ENCODE measurements around the gene KAT6B. TPM values are rescaled to one million over a fixed set of nuclear protein-coding genes. Genes with fewer than 3 reads are reported as not detected.

Gene KAT6B
- total and polyA plus RNA-seq, 2 experiments from 2014 or later: 32.0 to 43.9 TPM

DNA sequence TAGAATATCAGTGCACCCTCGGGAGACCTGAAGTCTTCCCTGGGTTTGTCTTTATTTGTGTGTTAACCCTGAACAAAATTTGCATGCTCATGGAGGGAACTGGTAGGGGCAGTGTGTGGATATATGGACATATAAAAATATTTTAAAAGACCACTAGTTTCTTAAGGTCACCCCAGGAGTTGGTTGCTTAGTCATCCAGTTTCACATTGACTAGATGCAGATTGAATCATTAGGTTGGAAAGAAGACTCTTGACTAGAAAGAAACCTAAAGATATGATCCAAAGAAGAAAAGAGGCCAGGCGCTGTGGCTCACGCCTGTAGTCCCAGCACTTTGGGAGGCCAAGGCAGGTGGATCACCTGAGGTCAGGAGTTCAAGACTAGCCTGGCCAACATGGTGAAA, 137.1 kb downstream of the KAT6B start:
- TF ChIP-seq, protein P1, sequence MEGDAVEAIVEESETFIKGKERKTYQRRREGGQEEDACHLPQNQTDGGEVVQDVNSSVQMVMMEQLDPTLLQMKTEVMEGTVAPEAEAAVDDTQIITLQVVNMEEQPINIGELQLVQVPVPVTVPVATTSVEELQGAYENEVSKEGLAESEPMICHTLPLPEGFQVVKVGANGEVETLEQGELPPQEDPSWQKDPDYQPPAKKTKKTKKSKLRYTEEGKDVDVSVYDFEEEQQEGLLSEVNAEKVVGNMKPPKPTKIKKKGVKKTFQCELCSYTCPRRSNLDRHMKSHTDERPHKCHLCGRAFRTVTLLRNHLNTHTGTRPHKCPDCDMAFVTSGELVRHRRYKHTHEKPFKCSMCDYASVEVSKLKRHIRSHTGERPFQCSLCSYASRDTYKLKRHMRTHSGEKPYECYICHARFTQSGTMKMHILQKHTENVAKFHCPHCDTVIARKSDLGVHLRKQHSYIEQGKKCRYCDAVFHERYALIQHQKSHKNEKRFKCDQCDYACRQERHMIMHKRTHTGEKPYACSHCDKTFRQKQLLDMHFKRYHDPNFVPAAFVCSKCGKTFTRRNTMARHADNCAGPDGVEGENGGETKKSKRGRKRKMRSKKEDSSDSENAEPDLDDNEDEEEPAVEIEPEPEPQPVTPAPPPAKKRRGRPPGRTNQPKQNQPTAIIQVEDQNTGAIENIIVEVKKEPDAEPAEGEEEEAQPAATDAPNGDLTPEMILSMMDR (IDR thresholded peaks at IDR 0.05; ENCODE audit: low read depth, low read length): no peak

GRCh38 chr10:74967911-74968666, 141.7 kb downstream of the KAT6B start:
- Histone ChIP-seq H3K9me3 (ENCODE audit: low read depth) (no peaks in the 10 kb centered on the region), H3K4me3 (no peak overlapping the region), H3K36me3 (no peaks in the 10 kb centered on the region), H3K27ac (no peak overlapping the region), H3K4me1 (ENCODE audit: low read depth) (peaks cover 6% of the 10 kb centered on the region), H3K27me3 (no peaks in the 10 kb centered on the region)
- DNase-seq (ENCODE audit: low read depth in 1 of 2, low spot score in 1 of 2): no peak
- TF ChIP-seq, protein P1 (IDR thresholded peaks at IDR 0.05; ENCODE audit: low read depth, low read length): no peak

More for the DNA sequence above, 137.1 kb downstream of the KAT6B start:
- Histone ChIP-seq H3K9me3 (ENCODE audit: low read depth) (no peaks in the 10 kb centered on the region), H3K36me3 (no peaks in the 10 kb centered on the region), H3K4me3 (no peak overlapping the region), H3K27me3 (no peaks in the 10 kb centered on the region), H3K4me1 (ENCODE audit: low read depth) (peaks cover 6% of the 10 kb centered on the region), H3K27ac (no peak overlapping the region)
- no peak for DNase-seq (ENCODE audit: low read depth in 1 of 2, low spot score in 1 of 2)

GRCh38 chr10:74968667-74969061, 142.3 kb downstream of the KAT6B start:
- no peak overlapping the region for H3K27ac ChIP-seq
- TF ChIP-seq, protein P1 (IDR thresholded peaks at IDR 0.05; ENCODE audit: low read depth, low read length): no peak
- no peak overlapping the region for H3K4me3 ChIP-seq
- H3K9me3 ChIP-seq (ENCODE audit: low read depth): no peaks in the 10 kb centered on the region
- H3K36me3 ChIP-seq: no peaks in the 10 kb centered on the region
- H3K27me3 ChIP-seq: no peaks in the 10 kb centered on the region
- no peak for DNase-seq (ENCODE audit: low read depth in 1 of 2, low spot score in 1 of 2)
- H3K4me1 ChIP-seq (ENCODE audit: low read depth): peaks cover 6% of the 10 kb centered on the region

GRCh38 chr10:74969093-74969492, 142.7 kb downstream of the KAT6B start:
- H3K27ac ChIP-seq: no peak overlapping the region
- no peaks in the 10 kb centered on the region for H3K27me3 ChIP-seq
- H3K9me3 ChIP-seq (ENCODE audit: low read depth): no peaks in the 10 kb centered on the region
- no peak for DNase-seq (ENCODE audit: low read depth in 1 of 2, low spot score in 1 of 2)
- no peak overlapping the region for H3K4me3 ChIP-seq
- H3K4me1 ChIP-seq (ENCODE audit: low read depth): peaks cover 6% of the 10 kb centered on the region
- TF ChIP-seq, protein P1 (IDR thresholded peaks at IDR 0.05; ENCODE audit: low read depth, low read length): no peak
- peaks cover 3% of the 10 kb centered on the region for H3K36me3 ChIP-seq

DNA sequence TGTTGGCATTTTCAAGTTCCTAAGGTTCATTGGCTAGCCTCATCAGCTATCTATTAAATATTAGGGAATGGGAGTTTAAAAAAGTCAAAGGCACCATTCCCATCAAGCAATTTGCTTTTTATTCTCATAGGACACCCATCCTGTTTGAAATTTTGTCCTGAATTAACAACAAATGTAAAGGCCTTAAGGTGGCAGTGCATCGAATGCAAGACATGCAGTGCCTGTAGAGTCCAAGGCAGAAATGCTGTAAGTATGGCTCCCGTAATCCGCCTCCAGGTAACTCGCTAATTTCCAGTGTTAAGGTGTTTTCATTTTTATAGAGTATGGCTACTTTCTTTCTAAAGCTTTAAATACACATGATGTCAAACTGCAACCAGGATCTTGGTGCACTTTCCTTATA, 143.1 kb downstream of the KAT6B start:
- no peak for DNase-seq (ENCODE audit: low read depth in 1 of 2, low spot score in 1 of 2)
- TF ChIP-seq, protein P1 (IDR thresholded peaks at IDR 0.05; ENCODE audit: low read depth, low read length): no peak
- peaks cover 3% of the 10 kb centered on the region for H3K36me3 ChIP-seq
- H3K9me3 ChIP-seq (ENCODE audit: low read depth): no peaks in the 10 kb centered on the region
- no peak overlapping the region for H3K4me3 ChIP-seq
- H3K4me1 ChIP-seq (ENCODE audit: low read depth): peaks cover 6% of the 10 kb centered on the region
- H3K27ac ChIP-seq: no peak overlapping the region
- H3K27me3 ChIP-seq: no peaks in the 10 kb centered on the region
